DMS53 treated with DMSO at 0.1 percent for 48 hours (cell line): ENCODE data around the gene CFAP20.

Experiments used
- DNase-seq: peaks from one replicate; lab custom pipeline; 2025; ENCODE audit not compliant: unreplicated experiment; lab: John Stamatoyannopoulos, UW

CFAP20 gene

DNA sequence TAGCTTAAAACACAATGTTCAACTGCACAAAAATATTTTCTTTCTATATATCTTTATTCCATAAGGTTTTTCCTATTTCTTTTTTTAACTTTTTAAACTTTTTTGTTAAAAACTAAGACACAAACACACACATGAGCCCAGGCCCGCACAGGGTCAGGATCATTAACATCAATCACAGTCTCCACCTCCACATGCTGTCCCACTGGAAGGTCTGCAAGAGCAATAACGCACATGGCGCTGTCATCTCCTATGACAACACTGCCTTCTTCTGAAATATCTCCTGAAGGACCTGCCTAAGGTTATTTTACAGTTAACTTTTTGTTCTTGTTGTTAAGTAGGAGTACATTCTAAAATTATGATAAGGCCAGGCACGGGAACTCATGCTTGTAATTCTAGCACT, 4.1 kb downstream of the CFAP20 start:
- no peak for DNase-seq

DNA sequence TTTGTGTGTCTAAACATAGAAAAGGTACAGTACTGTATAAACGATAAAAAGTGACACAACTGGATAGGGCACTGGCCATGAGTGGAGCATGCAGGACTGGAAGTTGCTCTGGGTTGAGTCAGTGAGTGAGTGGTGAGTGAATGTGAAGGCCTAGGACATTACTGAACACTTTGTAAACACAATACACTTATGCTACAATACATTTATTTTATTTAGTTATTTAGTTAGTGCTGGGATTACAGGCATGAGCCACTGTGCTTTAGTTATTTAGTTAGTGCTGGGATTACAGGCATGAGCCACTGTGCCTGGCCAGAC, 4.6 kb downstream of the CFAP20 start:
- no peak for DNase-seq

DNA sequence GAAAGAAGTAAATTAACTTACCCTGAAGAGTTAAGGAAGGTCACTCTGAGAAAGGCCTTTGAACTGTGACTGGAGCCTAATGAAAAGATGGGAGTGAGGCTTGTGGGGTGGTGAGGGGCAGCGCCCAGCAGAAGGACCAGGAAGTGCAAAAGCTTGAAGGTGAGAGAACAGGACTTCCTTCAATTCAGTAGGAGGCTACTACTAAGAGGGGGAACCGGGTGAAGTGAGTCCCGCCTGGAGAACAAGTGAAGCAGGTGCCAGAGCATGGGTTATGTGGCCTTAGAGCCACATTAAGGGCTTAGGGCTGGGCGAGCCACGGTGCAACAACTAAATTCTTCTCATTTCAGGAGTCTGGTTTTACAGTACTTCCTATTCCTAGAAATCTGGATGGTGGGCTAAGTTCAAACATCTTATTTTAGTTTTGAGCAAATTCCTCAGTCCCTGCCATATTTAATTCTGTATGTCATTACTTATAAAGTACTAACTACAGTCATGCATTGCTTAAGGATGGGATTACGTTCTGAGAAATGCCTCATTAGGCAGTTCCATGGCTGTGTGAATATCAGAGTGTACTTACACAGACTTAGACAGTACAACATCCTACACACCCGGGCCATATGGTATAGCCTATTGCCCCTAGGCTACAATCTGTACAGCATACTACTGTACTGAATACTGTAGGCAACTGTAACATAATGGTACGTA, 5.1 kb downstream of the CFAP20 start:
- no peak for DNase-seq

DNA sequence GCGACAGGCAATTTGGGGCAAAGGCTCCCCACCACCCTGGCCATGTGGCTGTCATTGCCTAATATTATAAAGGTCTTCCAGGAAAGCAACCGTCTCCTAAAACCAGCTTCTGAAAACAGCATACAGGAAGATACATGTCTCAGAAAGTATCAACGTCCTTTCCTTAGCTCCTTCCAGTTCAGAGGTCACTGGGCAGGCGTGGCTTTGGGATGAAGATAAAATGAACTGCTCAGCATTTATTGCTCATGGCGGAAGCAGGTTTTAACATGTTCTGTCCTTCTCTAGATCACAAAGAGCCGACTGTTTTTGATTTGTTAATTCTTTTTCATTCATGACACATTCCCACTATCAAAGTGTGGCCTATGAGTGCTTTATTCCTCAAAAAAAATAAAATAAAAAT, 8.0 kb downstream of the CFAP20 start:
- DNase-seq, result no peak

DNA sequence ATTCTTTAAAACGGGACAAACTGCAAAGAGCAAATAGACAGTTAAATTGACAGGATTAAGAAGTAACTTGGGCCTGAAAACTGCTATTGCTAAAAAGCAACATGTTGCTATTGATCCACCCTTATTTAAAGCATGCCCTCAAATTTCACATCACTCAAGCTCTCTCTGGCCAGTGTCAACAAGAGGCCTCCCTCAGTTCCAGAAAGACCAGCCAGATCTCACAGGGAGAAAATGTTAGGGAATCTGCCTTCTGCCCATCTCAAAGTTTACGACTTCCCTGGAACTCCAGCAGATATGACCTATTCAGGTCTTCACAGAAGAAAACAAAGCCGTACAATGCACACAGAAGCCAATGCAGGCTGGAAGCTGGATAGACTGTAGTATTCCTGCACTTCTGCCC, 8.9 kb downstream of the CFAP20 start:
- DNase-seq, result no peak

DNA sequence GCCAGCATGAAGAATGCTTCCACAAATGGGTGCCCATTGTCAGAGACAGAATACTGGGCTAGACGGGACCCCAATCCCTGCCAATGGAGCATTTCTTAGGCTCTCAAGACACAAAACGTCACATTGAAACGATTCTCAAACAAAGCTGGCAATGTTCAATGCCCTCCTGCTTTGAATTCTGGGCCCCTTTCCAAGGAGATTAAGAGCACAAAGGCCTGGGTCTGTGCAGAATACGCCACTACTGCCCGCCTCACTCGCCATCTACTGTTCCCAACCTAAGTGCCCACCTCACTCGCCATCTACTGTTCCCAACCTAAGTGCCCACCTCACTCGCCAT, 9.7 kb downstream of the CFAP20 start:
- DNase-seq, result no peak

DNA sequence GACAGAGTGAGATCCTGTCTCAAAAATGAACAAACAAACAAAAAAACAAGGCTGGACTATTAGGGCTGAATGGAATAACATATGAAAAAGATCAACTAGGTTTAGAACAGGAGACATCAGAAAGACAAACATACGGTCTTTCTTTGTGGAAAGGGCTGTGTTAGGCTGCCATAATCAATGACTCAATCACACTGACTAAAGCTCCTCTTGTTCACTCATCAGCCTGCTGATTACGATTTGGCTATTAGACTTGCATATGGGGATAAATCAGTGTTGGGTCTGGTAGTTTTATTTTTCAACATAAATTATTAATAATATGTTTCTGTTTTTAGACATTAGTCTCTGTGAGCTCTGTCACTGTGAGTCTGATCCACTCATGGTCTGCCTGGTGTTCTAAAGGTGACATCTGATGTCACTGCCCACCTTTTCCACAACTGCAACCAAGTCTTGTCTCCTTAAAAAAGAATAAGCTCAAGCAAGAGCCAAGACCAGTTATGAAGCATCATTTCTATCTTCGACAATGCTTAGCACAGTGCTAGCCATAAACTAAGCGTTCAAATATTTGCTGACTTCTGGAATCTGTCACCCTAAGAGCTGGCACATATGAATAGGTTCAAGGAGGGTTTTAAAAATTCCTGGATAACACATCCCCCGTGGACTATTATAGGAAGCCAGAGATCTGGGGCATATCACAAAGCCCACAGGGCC, 10.2 kb downstream of the CFAP20 start:
- DNase-seq, result no peak

DNA sequence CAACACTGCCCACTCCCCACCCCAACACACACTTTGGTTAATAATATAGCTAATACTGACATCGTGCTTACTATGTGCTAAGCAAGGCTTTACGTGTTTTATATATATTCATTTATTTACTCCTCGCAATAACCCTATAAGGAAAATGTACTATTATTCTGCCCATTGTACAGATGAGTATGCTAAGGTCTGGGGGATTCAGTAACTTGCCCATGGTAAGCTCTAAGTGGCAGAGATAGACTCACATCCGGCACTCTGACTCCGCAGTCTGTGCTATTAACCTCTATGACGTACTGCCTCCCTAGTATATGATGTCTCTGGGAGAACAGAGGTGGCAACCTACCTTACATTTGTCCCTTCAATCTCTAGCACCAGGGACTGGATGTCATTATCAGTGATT, 12.7 kb downstream of the CFAP20 start:
- DNase-seq, result no peak

DNA sequence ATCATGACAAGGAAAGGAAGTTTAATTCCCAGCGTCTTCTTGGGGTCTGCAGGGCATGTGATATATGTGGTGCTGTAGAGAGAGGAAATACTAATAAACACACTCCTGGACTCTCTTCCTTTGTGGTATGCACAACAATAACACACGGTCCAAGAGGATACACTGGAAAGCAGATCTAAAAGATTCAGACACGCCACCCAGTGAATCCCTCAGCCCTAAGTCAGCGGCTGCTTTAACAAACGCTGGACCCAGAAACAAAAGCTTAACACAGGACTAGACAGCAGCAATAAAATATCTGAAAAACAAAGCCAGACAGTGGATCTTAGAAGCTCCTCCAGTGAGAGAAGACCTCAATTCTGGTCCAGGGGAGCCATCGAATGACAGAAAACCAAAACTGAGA, 13.1 kb downstream of the CFAP20 start:
- no peak for DNase-seq

DNA sequence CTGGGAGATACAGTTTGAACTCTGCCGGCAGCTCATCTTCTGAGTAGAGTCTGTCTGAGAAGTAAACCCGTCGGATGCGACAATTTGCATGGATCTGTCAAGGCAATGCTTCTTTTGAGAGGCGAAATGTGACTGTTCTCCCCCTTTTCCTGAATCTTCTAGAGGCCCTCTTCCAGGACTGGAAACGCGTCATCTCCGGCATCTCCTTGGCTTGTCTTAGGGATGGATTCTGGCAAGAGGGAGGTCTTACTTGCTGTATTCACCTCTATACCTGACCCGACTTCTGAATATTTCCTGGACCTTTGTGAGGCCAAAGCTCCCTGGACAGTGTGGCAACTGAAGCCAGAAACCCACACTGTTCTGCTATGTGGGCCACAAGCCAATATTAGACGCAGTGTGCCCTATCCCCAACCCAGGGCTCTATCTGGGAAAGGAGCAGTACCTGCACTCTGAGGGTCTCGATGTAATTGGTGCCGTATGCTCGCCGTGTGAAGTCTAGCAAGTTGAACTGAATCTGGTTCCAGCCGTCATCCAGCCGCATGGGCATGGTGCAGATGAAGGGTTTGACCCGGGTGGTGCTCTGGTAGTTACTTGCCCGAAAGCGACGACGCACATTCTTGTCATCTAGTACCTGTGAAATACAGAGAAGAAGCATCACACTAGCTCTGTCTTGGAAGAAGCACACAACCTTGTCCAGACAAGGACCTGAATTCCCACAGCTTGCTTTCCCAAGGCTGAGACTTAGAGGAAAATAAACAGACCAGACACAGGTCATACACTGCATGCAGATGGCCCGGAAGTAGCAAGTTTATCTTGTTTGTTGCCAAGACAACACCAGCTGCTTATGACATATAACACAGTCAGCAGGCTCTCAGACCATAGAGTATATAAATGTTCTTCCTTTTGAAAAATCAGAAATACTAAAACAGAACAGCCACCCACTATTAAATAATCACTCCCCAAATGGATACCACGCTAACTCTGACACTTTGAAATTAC, 14.1 kb downstream of the CFAP20 start:
- DNase-seq, result peak; percentile 3

DNA sequence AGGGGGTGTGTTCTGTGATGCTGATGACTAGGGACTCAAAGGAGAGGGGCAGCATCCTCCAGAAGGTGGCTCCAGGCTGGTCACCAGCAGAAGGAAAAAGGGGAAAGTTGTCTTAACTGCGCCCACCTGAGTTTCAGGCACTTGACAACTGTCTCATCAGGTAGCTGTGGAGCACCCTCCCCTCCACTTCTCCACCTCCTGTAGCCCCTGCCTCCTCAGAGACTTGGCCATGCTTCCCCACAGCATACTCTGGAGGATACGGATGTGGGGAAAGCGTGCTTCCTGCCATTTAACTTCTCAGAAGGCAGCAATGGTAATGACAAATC, 17.9 kb downstream of the CFAP20 start:
- DNase-seq, result no peak

DNA sequence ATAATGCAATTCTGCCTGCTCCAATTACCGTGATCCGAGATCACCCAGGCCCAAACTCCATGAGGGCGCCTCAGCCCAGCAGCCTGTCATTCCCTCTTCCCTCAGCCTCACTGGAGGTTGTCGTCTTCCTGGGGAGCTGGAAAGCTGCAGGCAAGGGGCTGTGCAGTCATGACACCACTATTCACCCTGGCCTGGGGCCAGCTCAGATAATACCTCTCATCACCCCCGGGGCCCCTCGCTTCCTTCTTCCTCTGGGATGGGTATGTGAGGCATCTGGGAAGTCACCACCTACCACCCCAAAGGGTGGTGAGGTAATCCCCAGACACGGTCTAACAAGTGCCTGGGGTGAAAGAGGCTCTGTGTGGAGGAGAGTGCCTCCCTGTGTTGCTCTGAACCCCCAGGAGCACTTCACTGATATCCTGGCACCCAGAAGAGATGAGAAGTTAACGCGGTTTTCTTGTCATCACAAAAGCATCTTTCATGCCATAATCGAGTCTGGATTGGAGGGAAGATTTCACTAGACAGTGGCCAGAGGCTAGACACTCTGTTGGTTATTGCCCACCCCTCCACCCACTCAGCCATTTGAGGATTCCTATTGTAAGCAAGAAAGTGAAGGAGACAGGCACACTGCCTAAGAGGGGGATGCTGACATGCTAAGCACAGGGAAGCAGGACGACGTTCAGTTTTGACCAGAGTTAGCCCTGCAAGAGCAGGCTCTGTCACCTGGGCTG, 18.4 kb downstream of the CFAP20 start:
- DNase-seq, result no peak

DNA sequence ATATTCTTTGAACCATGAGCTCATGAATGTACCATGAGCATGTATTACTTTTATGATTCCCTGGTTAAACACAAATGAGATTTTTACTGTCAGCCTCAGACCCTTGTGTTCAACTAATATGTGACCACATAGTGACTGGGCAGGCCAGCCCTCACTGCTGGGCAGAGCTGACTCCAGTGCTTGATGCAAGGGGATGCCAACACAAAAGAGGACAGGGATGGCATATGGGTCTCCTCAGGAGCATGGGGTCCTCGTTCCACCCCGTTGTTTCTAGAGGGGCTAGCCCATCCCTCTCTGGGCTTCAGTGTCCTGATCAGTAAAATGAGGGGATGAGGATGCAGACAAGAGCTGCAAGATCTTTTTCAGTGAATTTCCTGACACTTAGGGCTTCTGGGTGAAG, 19.3 kb downstream of the CFAP20 start:
- no peak for DNase-seq

DNA sequence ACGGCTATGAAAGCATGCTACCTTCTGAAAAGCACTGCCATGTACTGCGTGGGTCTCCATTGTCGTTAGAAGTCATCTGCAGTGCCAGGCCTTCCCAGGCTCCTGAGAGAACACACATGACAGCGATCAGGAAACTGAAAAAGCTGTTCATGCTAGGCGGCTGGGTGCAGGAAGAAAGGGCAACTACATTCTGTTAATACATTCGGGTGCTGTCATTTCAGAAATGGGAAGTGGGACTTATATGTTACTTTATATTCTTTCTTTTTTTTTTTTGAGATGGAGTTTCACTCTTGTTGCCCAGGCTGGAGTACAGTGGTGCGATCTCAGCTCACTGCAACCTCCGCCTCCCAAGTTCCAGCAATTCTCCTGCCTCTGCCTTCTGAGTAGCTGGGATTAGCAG, 19.9 kb downstream of the CFAP20 start:
- DNase-seq, result no peak

DNA sequence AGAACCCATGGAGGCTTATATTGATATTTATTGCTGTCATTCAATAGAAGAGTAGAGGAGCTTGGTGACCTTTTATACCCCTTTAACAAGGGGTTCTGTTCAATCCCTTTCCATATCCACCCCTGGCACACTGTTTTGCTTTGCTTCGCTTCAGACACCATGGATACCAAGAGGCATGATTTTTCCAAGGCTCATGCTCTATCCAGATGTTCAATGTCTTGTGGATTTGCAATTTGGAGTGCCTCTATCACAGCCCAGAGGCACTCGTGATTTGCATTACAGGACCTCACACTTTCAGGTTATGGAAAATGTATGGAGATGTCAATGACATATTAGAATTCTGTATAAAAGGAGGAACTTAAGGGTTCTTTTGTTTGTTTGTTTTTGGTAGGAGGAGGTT, 21.5 kb downstream of the CFAP20 start:
- no peak for DNase-seq

DNA sequence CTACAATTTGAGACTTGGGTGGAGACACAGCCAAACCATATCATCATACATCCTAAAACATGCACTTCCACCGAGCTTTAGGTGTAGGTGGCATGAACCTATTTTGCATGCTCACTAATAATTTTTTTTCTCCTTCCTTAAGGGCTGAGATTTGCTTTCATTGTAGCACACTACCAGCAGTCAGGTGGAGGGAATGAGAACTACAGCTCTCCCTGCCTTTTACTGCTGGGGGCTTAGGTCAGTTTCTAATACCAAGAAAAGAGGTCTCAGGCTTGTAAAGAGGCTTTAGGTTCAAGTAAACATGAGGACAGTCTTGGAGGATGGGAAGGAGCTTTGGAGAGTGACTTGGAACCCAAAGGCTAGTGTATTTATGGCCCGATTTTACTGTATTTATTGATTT, 22.0 kb downstream of the CFAP20 start:
- no peak for DNase-seq

DNA sequence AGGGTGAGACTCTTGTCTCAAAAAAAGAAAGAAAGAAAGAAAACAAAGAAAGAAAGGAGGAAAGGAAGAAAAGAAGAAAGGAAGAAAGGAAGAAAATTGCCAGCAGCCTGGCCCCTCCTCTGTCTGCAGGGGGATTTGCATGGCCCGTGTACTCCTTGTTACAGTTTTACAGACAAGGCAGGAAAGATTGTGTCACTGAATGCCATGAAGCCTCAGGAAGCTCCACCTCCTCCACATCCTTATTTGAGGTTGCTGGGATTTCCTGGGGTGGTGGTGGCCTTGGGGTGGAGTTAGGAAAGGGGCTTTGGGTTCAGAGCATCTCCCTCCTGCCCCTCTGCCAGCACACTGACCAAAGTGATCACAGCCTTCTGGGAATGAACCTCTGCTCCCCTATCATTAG, 23.6 kb downstream of the CFAP20 start:
- DNase-seq, result no peak

DNA sequence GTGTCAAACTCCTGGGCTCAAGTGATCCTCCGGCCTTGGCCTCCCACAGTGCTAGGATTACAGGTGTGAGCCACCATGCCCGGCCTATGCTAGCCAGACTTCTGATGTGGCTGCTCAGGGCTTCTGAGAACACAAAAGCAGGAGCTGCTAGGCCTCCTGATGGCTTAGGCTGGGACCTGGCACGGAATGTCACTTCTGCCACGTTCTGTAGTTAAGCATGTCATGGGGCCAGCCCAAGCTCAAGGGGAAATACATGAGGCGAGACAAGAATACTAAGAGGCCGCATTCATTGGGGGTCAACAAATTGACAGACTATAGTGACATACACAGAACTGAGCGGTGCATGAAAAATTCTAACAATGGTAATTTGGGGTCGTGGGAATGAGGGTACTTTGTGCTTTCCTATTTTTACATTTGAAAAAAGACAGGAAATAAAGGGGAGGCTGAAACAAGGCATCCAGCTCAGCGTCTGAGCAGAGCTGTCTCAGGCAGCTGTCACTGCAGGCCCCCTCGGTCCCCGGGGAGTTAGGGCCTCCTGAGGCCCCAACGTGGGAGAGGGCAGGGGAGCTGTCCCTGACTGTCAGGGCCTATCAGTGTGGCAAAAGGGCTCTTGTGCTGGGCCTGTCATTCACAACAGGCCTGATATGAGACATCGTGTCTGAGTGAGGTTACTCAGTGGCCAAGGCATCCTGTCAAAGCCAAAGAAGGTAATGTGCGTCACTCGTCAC, 26.4 kb downstream of the CFAP20 start:
- DNase-seq, result no peak

DNA sequence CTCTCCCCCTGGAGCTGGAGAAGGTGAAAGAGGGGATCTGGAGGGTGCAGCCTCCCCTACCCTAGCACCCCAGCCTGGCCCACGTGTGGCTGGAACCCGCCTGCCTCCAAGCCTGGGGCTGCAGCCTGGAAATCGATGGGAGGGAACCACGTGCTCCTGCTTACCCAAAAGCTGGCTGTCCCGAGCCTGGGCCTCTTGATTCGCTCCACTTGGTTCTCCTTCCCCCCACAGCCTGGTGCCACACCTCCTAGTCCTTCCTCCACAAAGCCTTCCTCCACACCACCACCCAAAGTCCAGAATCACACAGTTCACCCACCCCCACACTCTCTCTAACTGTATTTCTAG, 29.3 kb downstream of the CFAP20 start:
- no peak for DNase-seq

DNA sequence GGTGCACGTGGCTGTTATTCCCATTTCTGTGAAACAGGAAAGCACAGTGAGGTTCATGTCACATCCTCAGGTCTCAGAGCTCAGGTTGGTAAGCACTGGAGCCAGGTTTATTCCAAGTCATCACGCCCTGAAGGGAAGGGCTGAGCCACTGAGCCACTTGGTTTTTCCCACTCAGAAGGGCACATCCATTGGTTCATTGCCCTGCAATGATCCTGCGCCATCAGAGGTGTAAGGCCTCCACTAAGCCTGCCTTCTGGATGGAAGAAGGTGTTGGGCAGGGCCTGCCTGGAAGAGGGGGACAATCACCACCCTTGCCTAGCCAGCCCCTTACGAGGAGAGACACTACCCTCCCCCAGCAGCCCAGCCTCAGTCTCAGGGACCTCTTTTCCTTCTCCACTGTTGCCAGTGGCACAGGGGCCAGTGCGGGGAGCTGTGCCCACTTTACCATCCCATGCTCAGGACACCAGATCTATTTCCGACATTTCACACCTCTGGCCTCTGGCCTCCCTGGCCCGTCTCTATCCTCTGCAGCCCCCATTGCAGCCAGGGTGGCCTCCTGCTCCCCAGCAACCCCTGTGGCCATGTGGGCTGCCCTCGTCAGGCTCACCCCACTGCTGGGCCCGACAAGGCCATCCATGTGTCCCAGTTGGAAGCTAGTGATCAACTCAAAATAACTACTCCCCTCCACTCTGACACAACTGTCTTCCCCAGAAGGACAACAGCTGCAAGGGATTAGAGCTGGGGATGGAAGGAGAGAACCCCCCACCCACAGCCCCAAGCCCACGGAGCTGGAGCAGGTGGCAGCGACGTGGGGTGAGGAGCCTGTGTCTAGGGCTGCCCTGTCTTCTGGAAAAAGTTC, 29.9 kb downstream of the CFAP20 start:
- DNase-seq, result no peak
